Liver (tissue), 3 donors: ENCODE measurements around the gene TRPV4.
"Not testable (repeated sequence)": the region's sequence is repeated elsewhere in the genome, so short reads cannot be mapped to it uniquely, and the experiment has no call there.

Experiments used
- CTCF ChIP-seq: fragments of 150-350 bp; IDR thresholded peaks from 2 replicates; pipeline ENCODE4 v1.5.1; 2017; ENCODE audit warnings: improper control_type of control experiment, low read depth, low read length; ENCODE audit not compliant: missing input control
- HNF4A ChIP-seq, 2 donors: conservative IDR thresholded peaks; 2 replicates each; pipeline ENCODE4 v1.6.1; 2016; ENCODE audit warnings: antibody characterized with exemption in 2 of 2, mild to moderate bottlenecking in 2 of 2
- NR2F2 ChIP-seq: IDR thresholded peaks from 2 replicates; pipeline ENCODE4 v1.6.1; 2016; ENCODE audit warnings: antibody characterized with exemption
- REST ChIP-seq: IDR thresholded peaks from 2 replicates; pipeline ENCODE4 v1.6.1; 2016; ENCODE audit warnings: antibody characterized with exemption, mild to moderate bottlenecking
- SP1 ChIP-seq: IDR thresholded peaks from 2 replicates; pipeline ENCODE4 v1.6.1; 2018; ENCODE audit warnings: antibody characterized with exemption, mild to moderate bottlenecking
- YY1 ChIP-seq: IDR thresholded peaks from 2 replicates; pipeline ENCODE4 v1.6.1; 2016; ENCODE audit warnings: antibody characterized with exemption, mild to moderate bottlenecking
- TF ChIP-seq, protein P1 (sequence below): IDR thresholded peaks from 2 replicates; pipeline ENCODE4 v1.6.1; 2016; ENCODE audit warnings: antibody characterized with exemption
- donor health status: healthy.
- donor health status: healthy.

GRCh38 chr12:109862491-109862890 is 29.3 kb upstream of the TRPV4 start:
- TF ChIP-seq SP1; CTCF; REST; NR2F2; YY1; HNF4A (conservative IDR thresholded peaks at IDR 0.05): not testable (repeated sequence)
- TF ChIP-seq, protein P1, sequence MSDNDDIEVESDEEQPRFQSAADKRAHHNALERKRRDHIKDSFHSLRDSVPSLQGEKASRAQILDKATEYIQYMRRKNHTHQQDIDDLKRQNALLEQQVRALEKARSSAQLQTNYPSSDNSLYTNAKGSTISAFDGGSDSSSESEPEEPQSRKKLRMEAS: not testable (repeated sequence)
